Neural cell (in vitro differentiated cells): ENCODE results near the gene ABCB8.

ENCODE experiments used
- EP300 ChIP-seq: fragments of 450-650 bp; conservative IDR thresholded peaks from 2 replicates; pipeline ENCODE4 v1.6.1; 2014; ENCODE audit warnings: antibody characterized with exemption, mild to moderate bottlenecking, moderate library complexity; ENCODE audit not compliant: poor library complexity, severe bottlenecking
- MXI1 ChIP-seq: fragments of 450-650 bp; conservative IDR thresholded peaks from 2 replicates; pipeline ENCODE4 v1.6.1; 2014; ENCODE audit warnings: antibody characterized with exemption, mild to moderate bottlenecking; ENCODE audit not compliant: poor library complexity, severe bottlenecking
- POLR2AphosphoS5 ChIP-seq: IDR thresholded peaks from 2 replicates; pipeline ENCODE4 v1.6.1; 2012
- TAF1 ChIP-seq: IDR thresholded peaks from 2 replicates; pipeline ENCODE4 v1.6.1; 2012; ENCODE audit warnings: low read depth
- TF ChIP-seq, protein P1 (sequence below): fragments of 450-650 bp; IDR thresholded peaks from 2 replicates; pipeline ENCODE4 v1.5.1; 2014; ENCODE audit warnings: antibody characterized with exemption, mild to moderate bottlenecking, moderate library complexity; ENCODE audit not compliant: poor library complexity, severe bottlenecking

DNA sequence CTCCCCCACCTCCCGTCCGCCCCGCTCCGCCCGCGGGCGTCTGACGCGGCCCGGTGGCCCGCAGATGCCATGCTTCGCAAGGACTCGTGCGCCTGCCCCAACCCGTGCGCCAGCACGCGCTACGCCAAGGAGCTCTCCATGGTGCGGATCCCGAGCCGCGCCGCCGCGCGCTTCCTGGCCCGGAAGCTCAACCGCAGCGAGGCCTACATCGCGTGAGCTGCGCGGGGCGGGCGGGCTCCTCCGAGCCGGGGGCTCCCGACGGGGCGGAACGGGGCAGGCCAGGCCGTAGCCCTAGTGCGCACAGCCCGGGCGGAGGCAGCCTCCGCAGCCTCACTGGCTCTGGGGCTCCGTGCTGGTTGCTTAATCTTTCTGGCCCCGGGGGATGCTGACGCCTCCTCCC, 22.9 kb downstream of the ABCB8 start:
- TF ChIP-seq POLR2AphosphoS5 (no peak), MXI1 (no peak), EP300 (no peak), TAF1 (no peak)
- TF ChIP-seq, protein P1, sequence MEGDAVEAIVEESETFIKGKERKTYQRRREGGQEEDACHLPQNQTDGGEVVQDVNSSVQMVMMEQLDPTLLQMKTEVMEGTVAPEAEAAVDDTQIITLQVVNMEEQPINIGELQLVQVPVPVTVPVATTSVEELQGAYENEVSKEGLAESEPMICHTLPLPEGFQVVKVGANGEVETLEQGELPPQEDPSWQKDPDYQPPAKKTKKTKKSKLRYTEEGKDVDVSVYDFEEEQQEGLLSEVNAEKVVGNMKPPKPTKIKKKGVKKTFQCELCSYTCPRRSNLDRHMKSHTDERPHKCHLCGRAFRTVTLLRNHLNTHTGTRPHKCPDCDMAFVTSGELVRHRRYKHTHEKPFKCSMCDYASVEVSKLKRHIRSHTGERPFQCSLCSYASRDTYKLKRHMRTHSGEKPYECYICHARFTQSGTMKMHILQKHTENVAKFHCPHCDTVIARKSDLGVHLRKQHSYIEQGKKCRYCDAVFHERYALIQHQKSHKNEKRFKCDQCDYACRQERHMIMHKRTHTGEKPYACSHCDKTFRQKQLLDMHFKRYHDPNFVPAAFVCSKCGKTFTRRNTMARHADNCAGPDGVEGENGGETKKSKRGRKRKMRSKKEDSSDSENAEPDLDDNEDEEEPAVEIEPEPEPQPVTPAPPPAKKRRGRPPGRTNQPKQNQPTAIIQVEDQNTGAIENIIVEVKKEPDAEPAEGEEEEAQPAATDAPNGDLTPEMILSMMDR = no peak
